SK-N-MC (cell line): Measurements from ENCODE around the gene UHRF2.

Experiments used
- EZH2 ChIP-seq: fragments of 200-600 bp; sonication (generic); IDR thresholded peaks from one replicate; pipeline ENCODE4 v1.6.1; 2017; ENCODE audit warnings: antibody characterized with exemption
- POLR2AphosphoS5 ChIP-seq: IDR thresholded peaks from 2 replicates; pipeline ENCODE4 v1.6.1; 2012; ENCODE audit warnings: mild to moderate bottlenecking, low read depth, low read length, borderline replicate concordance

DNA sequence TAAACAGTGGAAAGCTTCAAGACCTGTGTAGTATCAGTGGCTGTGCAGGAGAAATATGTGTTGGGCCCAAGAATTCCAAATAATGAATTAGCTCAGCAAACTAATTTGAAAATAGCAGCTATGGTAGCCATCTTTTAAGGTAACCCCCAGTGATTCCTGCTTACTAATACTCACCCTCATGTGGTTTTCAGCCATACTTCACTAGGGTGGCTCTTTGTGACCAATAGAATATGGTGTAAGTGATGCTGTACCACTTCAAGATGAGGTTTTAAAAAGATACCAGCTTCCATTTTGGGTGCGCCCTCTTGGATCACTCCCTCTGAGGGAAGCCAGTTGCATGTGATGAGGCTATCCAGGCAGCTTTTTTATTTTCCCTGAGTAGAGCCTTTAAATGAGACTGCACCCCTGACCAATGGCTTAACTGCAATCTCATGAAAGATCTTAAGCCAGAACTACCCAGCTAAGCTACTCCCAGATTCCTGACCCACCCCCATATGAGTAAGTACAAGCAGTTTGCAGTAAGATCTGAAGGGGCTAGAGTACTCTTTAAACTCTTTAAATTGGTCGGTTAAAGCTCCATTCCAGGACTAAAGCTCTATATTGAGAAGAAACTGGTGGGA, 58.3 kb downstream of the UHRF2 start:
- TF ChIP-seq POLR2AphosphoS5 (no peak), EZH2 (no peak)
